Panc1 (cell line): Measurements from ENCODE around the gene SULF2.

ENCODE experiments used
- CTCF ChIP-seq: fragments of 450-650 bp; IDR thresholded peaks from 2 replicates; pipeline ENCODE4 v1.5.1; 2017; ENCODE audit warnings: mild to moderate bottlenecking
- POLR2AphosphoS5 ChIP-seq: IDR thresholded peaks from 2 replicates; pipeline ENCODE4 v1.6.1; 2012; ENCODE audit warnings: mild to moderate bottlenecking, low read depth, low read length, moderate library complexity
- REST ChIP-seq, 2 experiments: IDR thresholded peaks; 2 replicates each; pipeline ENCODE4 v1.6.1; 2011 to 2012; ENCODE audit warnings: low read depth in 2 of 2, control low read depth in 1 of 2, low read length in 1 of 2, mild to moderate bottlenecking in 1 of 2, moderate library complexity in 1 of 2; ENCODE audit not compliant: insufficient read depth in 1 of 2
- SIN3A ChIP-seq: IDR thresholded peaks from 2 replicates; pipeline ENCODE4 v1.6.1; 2012; ENCODE audit warnings: low read depth, mild to moderate bottlenecking, low read length, moderate library complexity, borderline replicate concordance; ENCODE audit not compliant: insufficient read depth

- no peak for TF ChIP-seq CTCF
- no peak for TF ChIP-seq SIN3A
- TF ChIP-seq POLR2AphosphoS5, result no peak
- TF ChIP-seq REST (IDR thresholded peaks at IDR 0.05; ENCODE audit: insufficient read depth in 1 of 2, low read depth in 2 of 2, low read length in 1 of 2), result no peak
Observed at GRCh38 chr20:47711046-47711752, 74.1 kb downstream of the SULF2 start.
